ENCODE data around the gene DHRS7C. TPM values are rescaled to one million over a fixed set of nuclear protein-coding genes. Genes with fewer than 3 reads are reported as not detected.
"Not testable (repeated sequence)": the region's sequence is repeated elsewhere in the genome, so short reads cannot be mapped to it uniquely, and the experiment has no call there.

DHRS7C gene
- total RNA-seq, 1 experiment from 2014 or later = not detected

DNA sequence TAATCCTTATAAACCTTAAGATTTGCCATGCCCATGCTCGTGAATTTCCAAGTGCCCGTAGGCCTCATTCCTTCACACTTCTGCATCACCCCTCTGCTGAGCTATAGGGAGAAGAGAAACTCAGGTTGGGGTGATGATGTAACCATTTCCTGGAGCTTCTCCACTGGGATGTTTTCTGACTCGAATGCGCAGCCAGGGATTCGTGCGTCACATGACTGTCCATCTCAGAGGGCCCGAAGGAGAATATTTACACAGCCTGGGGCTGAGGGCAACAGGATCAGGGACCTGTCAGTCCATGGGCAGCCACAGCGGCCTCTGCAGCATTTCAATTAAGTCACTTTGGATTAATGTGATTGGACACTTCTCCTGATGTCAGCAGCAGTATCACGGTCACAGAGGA is 21.8 kb upstream of the DHRS7C start:
- in situ Hi-C loops (cut with HindIII; ENCODE audit: low pct_unique_long_range_greater_than_20kb, low sequenced_read_pairs) = no loop called here
- DNase-seq (ENCODE audit: low read depth) = no peak

DNA sequence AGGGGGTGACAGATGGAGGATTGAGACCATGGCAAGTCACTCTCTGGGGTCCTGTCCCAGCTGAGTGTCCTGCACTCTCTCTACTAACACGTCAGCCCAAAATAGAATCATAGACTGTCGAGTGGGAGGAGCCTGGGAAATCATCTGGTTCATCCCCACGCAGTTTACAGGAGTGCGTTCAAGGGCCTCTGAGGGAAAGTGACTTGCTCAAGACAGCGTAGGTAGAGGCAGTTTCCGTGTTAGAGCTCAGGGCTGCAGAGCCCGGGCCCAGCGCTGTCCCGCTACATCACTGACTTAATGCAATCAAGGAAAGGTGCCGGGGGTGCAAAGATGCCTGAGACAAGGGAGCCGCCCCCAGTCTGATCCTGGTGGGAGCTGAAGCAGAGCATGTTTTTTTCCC is 20.1 kb upstream of the DHRS7C start:
- in situ Hi-C loops (cut with HindIII; ENCODE audit: low pct_unique_long_range_greater_than_20kb, low sequenced_read_pairs) = no loop called here
- no peak for DNase-seq (ENCODE audit: low read depth)

DNA sequence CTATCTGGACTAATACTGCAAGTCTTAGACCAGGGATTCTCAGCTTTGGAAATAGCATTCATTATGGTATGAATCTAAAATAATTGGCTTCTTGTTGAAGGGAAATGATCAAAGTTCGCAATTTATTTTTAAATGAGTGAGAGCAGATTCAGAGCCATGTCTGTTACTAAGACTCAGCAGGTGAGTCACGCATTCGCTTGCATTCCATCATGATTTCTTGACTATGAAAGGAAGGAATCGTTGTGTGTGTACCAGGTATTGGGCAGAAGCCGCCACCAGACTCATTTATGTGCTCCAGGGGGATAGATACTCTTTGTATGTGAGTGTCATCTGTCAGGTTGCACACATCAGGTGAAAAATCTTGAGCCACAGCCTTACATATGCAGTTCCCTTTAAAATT is 19.7 kb upstream of the DHRS7C start:
- no peak for DNase-seq (ENCODE audit: low read depth)

DNA sequence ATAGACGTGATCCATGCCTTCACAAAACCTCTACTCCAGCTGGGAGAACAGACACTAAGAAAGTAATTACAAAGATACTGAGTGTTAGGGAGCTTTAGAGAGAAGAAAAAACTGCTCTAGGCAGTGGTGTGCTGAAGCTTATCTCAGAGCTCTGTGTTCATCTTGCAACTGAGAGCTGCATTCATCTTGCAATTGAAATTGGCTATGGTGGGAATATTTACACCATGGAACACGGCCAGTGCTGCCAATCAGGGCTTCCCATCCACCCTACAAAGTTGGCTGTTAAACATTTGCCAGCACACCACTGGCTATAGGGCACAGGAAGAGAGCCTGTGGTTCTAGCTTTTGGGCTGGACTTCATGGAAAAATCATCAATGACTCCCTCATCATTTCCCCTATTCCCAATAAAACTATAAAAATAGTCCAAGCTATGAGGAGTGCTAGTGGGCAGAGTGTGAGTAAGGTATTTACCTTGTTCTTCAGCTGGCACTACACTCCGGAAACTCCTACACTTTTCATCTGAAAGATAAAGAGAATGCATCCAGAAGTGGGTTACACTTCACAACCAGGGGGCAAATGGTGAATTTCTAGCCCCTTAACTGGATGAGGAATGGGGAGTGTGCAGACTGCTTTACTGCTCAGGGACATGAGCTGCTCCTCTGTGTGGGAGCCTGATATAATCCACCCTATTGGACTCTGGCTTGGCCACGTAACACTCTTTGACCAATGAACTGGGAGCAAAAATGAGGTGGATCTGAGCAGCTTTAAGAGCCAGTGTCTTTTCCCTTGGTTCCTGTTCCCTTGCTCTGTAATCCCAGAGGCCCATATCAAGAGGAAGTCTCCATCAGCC is 18.9 kb upstream of the DHRS7C start:
- no peak for DNase-seq (ENCODE audit: low read depth)
- in situ Hi-C loops (cut with HindIII; ENCODE audit: low pct_unique_long_range_greater_than_20kb, low sequenced_read_pairs) = no loop called here

More for the DNA sequence above, 19.7 kb upstream of the DHRS7C start:
- in situ Hi-C loops (cut with HindIII; ENCODE audit: low pct_unique_long_range_greater_than_20kb, low sequenced_read_pairs) = no loop called here

DNA sequence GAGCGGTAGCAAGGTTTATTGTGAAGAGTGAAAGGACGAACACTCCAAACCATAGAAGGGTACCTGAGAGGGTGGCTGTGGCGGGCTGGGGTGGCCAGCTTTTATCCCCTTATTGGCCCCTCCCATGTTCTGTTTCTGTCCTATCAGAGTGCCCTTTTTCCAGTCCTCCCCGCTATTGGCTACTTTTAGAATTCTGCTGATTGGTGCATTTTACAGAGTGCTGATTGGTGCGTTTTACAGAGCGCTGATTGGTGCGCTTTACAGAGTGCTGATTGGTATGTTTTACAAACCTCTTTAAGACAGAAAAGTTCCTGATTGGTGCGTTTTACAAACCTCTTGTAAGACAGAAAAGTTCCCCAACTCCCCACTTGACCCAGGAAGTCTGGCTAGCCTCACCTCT is 18.0 kb upstream of the DHRS7C start:
- in situ Hi-C loops (cut with HindIII; ENCODE audit: low pct_unique_long_range_greater_than_20kb, low sequenced_read_pairs) = no loop called here
- DNase-seq (ENCODE audit: low read depth) = no peak

DNA sequence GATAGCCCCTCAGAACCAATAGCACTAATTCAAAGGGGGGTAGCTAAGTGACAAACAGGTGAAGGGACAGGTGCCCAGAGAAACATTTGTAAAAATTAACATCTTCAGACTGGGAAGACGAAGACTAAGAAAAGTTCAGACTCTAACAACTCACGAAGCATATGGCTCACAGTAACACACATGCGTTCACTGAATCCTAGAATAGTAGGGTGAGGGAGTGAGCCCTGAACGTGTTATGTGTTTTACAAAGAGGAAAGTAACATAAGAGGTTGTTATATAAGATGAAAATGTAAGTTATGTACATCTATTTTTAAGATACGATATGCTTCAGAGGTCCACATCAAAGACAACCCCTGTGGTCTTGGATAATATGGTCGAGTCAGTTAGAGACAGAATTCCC is 15.3 kb upstream of the DHRS7C start:
- in situ Hi-C loops (cut with HindIII; ENCODE audit: low pct_unique_long_range_greater_than_20kb, low sequenced_read_pairs) = no loop called here

DNA sequence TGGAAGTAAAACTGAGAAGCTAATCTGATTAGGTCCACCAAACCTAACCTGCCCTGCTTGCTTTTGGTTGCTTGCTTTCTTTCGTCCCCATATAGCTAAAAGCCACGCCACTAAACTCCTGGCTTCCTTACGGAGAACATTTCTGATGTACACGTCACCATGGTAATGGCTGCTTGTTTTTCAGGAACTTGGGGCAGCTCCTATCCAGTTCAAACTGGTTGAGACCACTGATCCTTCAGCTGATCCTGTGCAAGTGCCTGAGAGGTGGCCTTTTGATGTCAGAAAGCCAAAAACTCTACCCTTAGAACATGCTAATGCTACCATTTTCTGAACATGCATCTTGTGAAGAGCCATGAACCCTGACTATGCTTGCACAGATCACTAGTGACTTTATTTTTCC is 14.4 kb upstream of the DHRS7C start:
- in situ Hi-C loops (cut with HindIII; ENCODE audit: low pct_unique_long_range_greater_than_20kb, low sequenced_read_pairs) = no loop called here
- DNase-seq (ENCODE audit: low read depth) = no peak

More for the DNA sequence above, 15.3 kb upstream of the DHRS7C start:
- no peak for DNase-seq (ENCODE audit: low read depth)

DNA sequence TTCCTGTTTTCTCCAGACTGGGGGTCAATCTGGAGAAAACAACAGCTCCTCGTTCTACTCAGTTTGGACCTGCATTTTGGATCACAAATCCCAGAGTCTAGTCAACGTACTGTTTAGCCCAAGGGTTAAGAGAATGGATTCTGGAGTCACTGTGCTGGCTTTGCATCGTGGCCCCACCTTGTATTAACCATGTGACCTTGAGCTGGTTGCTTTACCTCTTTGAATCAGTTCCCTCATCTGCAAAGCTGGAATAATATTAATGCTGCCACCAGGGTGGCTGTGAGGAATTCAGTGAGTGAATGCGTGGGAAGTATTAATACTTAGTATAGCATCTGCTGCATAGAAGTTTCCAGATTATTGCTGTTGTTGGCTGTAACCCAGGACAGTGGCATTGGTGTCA is 11.3 kb upstream of the DHRS7C start:
- in situ Hi-C loops (cut with HindIII; ENCODE audit: low pct_unique_long_range_greater_than_20kb, low sequenced_read_pairs) = no loop called here
- no peak for DNase-seq (ENCODE audit: low read depth)

DNA sequence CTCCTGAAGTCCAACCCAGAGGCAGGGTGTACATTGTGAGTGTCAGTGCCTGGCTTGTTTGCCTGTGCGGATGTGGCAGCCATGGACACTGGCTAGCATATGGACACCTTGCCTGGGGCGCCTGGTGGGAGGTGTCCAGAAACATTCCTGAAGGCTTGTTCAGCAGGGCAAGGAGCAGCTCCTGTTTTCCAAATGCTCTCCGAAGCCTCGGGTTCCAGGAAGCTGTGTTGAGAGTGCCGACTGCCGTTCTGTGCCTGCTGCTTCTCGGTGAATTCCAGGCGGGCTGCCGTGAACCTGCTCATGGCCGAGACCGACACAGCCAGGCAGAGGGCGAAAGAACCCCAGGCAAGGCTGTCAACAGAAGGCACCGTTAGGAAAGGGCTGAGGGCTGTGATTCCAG is 10.9 kb upstream of the DHRS7C start:
- no peak for DNase-seq (ENCODE audit: low read depth)
- in situ Hi-C loops (cut with HindIII; ENCODE audit: low pct_unique_long_range_greater_than_20kb, low sequenced_read_pairs) = no loop called here

DNA sequence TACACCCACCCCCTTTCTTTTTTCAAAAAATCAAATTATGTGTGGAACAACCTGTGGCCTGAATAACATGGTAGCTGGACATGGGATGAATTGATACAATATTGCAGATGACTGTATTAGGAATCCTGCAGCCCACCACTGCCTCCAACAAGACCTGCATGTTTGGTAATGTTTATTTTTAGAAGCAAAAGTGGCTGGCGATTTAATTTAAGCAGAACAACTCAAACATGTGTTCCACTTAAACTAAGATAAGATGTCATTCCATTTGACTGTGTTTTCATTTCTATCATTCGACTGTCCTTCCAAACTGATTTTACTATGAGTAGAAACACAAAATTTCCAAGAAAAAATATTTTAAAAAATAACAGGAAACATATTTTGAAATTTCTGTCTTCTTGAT is 10.1 kb upstream of the DHRS7C start:
- no peak for DNase-seq (ENCODE audit: low read depth)
- in situ Hi-C loops (cut with HindIII; ENCODE audit: low pct_unique_long_range_greater_than_20kb, low sequenced_read_pairs) = no loop called here

DNA sequence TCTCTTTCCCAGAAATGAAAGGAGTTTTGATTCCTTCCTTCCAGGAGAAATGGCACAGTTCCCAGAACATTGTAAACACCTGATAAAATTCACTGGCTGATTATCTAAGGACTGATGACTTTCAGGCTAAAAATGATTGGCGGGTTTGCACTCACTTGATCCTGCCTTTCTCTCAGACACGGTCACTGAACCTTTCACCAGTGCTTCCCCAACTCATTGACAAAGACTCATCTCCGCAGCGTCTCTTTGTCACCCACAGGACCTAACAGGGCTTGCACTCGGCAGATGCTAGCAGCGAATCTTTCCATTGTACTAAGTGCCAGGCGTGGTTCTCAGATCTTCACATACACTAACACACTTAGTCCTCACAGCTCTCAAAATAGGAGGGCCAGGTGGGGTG is 7.3 kb upstream of the DHRS7C start:
- in situ Hi-C loops (cut with HindIII; ENCODE audit: low pct_unique_long_range_greater_than_20kb, low sequenced_read_pairs) = no loop called here
- no peak for DNase-seq (ENCODE audit: low read depth)

DNA sequence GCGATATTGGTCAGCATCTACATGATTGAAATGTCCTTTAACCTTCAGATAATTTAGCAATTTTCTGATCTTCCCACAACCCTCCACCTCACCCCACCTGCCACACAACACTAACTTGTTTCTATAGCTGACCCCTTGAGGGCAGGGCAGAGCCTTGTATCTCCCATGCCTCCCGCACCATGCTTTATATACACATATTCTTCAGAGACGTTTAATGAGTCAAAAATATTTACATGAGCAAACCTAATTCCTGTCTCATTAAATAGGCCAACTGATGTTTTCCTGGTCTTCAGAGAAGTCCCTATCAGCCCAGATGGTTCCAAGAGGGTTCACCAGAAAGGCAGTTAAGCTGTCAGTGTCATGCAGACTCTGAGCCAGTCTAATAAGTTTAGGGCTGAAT is 6.6 kb upstream of the DHRS7C start:
- in situ Hi-C loops (cut with HindIII; ENCODE audit: low pct_unique_long_range_greater_than_20kb, low sequenced_read_pairs) = no loop called here
- DNase-seq (ENCODE audit: low read depth) = no peak

DNA sequence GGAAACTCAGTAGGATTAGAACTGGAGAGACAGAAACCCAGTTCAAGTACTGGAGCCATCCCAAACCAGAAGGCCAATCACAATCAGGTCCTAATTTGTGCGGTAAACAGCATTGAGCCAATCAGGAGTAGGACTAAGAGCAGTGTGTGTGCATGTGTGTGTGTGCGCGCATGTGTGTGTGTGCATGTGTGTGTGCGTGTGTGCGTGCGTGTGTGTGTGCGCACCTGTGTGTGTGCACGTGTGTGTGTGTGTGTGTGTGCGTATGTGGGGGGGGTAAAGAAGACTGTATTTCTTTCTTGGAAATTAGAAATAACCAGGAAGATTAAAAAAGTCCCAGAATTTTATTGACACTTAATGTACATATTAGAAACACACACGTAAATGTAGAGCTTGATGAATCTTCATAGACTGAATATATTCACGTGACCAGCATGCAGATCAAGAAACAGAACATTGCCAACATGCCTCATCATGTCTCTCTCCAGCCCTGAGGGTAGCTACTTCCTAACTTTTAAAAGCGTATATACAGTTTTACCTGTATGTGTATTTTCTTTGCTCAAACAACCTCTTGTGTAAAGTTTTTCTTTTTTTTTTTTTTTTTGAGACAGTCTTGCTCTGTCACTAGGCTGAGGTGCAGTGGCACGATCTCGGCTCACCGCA is 919 bp upstream of the DHRS7C start:
- in situ Hi-C loops (cut with HindIII; ENCODE audit: low pct_unique_long_range_greater_than_20kb, low sequenced_read_pairs) = no loop called here
- no peak for DNase-seq (ENCODE audit: low read depth)

DNA sequence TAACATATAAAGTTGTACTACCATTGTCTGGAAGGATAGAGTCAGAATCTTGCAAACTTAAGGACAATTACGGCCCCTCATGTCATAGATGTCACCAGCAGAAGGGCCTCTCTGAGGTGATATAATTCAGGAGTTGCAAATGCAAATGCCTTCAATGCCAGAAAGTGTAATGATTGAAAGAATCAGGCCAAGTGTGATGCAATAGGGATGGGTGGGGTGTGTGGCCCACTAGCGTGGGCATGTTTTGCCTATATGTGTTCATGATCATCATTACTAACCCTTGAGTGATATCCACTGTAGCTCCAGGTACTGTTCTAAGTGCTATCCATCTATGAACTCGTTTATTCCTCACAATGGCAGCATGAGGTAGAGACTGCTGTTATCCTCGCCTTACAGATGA is 1.1 kb downstream of the DHRS7C start:
- in situ Hi-C loops (cut with HindIII; ENCODE audit: low pct_unique_long_range_greater_than_20kb, low sequenced_read_pairs) = no loop called here

DNA sequence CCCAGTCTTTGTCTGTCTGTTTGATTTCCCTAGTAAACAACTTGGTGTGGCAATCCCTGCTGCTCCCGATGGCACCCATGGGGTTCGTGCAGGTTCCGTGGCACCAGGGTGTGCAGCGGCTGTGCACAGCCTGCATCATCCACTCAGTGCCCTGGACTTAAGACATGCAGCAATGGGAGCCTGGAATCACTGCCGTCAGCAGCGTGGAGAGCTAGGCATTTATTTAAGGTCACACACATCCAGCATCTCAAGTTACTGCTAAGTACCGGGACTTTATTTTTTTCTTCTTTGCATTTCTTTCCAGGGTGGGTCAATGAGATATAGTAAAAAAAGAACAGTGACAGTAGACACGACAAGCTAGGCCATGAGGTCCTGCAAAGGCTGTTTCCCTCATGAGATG is 2.8 kb downstream of the DHRS7C start:
- no peak for DNase-seq (ENCODE audit: low read depth)
- in situ Hi-C loops (cut with HindIII; ENCODE audit: low pct_unique_long_range_greater_than_20kb, low sequenced_read_pairs) = no loop called here

More for the DNA sequence above, 1.1 kb downstream of the DHRS7C start:
- no peak for DNase-seq (ENCODE audit: low read depth)

DNA sequence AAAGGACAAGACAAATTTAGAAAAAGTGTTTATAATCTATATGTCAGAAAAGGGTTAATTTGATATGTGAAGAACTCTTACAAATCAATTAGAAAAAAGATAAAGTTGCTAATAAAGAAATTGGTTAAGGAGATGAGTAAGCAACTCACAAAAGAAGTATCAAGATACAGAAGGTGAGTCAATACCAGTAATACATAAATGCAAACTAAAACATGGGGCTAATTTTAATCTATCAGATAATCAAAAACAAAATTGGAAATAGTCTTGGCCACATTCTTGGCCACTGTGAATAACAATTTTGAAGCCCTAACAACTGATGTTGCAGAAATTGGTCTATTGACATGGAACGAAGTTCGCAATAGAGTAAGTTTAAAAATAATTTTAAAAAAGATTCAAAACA is 6.8 kb downstream of the DHRS7C start:
- no peak for DNase-seq (ENCODE audit: low read depth)
- in situ Hi-C loops (cut with HindIII; ENCODE audit: low pct_unique_long_range_greater_than_20kb, low sequenced_read_pairs) = no loop called here

DNA sequence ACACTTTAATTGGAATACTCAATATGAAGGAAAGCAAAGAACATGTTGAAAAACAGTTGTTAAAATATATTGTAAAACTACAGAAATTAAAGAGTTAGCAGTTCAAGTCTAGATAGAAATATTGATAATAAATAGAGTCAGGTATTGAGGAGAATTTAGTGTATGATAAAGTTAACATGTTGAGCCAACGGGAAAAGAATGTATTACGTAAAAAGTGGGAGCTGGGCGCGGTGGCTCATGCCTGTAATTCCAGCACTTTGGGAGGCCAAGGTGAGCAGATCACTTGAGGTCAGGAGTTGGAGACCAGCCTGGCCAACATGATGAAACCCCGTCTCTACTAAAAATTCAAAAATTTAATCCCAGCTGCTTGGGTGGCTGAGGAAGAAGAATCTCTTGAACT is 7.9 kb downstream of the DHRS7C start:
- in situ Hi-C loops (cut with HindIII; ENCODE audit: low pct_unique_long_range_greater_than_20kb, low sequenced_read_pairs); DNase-seq (ENCODE audit: low read depth): not testable (repeated sequence)

DNA sequence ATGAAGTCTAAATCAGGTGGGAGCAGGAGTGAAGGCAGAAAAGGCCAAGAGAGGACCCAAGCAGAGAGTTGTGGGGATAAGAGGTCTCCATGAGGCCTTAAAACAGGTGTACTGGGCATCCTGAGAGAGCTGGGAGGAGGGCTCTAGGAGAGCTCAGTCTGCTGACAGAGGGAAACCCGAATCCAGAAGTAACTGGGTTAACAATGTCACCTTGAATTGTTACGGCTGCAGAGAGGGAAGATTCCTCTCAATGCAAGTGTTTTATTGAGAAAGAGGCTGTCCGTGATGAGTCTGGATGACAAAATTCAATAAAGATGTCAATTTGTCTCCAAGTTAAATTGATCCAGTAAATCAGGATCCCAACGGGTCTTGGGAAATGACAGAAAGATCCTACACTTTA is 8.3 kb downstream of the DHRS7C start:
- in situ Hi-C loops (cut with HindIII; ENCODE audit: low pct_unique_long_range_greater_than_20kb, low sequenced_read_pairs) = no loop called here
- no peak for DNase-seq (ENCODE audit: low read depth)

DNA sequence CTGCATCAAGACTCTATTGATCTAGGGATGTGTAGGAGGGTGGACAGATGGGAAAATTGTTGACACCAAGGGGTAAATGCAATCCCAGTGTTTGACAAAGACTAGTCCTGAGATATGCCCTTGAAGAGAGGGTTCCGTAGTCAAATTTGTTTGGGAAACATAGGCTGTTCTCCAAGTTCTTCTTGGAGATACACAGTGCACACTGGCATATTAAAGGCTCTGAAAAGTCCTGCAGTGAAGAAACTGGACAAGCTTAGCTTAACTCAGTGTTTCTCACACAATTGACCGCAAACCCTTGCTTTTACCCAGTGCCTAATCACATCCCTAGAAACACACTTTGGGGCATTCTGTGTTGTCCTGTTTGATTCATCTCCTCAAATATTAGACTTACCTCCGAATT is 10.8 kb downstream of the DHRS7C start:
- no peak for DNase-seq (ENCODE audit: low read depth)
- in situ Hi-C loops (cut with HindIII; ENCODE audit: low pct_unique_long_range_greater_than_20kb, low sequenced_read_pairs) = no loop called here

DNA sequence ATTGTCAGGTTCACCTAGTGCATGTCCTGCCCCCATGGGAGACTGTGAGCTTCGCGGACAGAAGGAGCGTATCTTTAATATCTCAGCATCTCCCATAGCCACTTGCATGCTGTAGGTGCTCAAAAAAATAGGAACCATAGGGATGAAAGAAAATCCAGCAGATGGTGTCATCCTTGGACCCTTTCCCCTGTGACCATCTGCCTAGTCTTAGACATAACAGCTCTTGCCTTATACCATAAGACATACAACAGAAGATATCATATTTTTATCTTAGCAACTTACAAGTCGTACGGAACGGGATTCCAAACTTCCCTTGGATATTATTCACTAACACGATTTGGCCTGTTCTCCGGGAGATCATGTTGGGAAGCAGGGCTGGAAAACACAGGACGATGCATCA is 14.5 kb downstream of the DHRS7C start:
- in situ Hi-C loops (cut with HindIII; ENCODE audit: low pct_unique_long_range_greater_than_20kb, low sequenced_read_pairs) = no loop called here
- no peak for DNase-seq (ENCODE audit: low read depth)
